GM18502 (cell line): ENCODE measurements around the gene KDM2A.
"Not testable (repeated sequence)": the region's sequence is repeated elsewhere in the genome, so short reads cannot be mapped to it uniquely, and the experiment has no call there.

Source experiments
- ATAC-seq: cut with Tn5 transposase; IDR thresholded peaks from one replicate; pipeline ENCODE4 v1.9.1; 2021; ENCODE audit warnings: mild to moderate bottlenecking; ENCODE audit not compliant: unreplicated experiment, poor library complexity

The KDM2A gene

GRCh38 chr11:67163006-67163405, 43.9 kb downstream of the KDM2A start:
- ATAC-seq: no peak

GRCh38 chr11:67165623-67166022, 46.6 kb downstream of the KDM2A start:
- ATAC-seq: no peak

- no peak for ATAC-seq
Measured at GRCh38 chr11:67167091-67167490, 48.0 kb downstream of the KDM2A start.

DNA sequence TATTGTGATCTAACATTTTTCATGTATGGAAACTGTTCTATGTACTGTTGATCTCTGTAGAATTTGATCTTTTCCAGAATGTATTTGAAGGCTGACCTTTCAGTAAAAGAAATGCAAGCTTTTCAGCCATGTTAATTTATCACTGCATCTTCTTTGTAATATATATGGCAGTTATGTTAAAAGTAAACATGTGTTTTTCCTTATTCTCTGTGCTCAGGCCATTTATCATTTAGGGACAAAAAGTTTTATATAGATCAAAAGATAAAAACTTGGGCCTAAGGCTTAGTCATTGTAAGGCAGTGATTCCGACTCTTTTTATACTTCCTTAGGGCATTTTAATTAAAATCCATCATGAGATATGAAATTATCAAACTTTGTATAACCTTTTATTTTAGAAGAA, 48.7 kb downstream of the KDM2A start:
- no peak for ATAC-seq

GRCh38 chr11:67168911-67169310, 49.8 kb downstream of the KDM2A start:
- ATAC-seq: not testable (repeated sequence)

- no peak for ATAC-seq
Measured at GRCh38 chr11:67174311-67174710, 55.2 kb downstream of the KDM2A start.

- ATAC-seq: no peak
Measured at GRCh38 chr11:67177399-67178281, 58.6 kb downstream of the KDM2A start.

DNA sequence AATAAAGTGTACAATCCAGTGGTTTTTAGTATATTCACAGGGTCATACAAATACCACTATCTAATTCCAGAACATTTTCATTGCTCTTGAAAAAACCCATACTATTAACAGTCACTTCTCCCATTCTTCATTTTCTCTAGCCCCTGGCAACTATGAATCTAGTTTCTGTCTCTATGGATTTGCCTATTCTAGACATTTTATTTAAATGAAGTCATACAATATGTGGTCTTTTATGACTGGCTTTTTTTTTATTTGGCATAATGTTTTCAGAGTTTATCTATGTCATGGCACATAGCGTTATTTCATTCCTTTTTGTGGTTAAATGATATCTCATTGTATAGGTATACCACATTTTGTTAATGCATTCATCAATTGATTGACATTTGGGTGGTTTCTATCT, 59.4 kb downstream of the KDM2A start:
- no peak for ATAC-seq

DNA sequence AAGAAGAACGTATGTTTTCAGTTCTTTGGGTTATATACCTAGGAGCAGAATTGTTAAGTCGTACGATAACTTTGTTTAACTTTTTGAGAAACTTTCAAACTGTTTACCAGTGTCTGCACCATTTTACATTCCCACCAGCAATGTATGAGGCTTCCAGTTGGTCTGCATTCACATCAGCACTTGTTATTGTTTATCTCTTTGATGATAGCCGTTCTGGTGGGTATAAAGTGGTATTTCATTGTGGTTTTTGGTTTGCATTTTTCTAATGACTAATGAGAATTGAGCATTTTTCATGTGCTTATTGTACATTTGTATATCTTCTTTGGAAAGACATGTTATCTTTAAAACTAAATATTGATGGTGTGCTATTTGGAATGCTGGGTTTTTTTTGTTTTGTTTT, 59.8 kb downstream of the KDM2A start:
- no peak for ATAC-seq

- no peak for ATAC-seq
Measured at GRCh38 chr11:67179892-67180490, 60.9 kb downstream of the KDM2A start.

DNA sequence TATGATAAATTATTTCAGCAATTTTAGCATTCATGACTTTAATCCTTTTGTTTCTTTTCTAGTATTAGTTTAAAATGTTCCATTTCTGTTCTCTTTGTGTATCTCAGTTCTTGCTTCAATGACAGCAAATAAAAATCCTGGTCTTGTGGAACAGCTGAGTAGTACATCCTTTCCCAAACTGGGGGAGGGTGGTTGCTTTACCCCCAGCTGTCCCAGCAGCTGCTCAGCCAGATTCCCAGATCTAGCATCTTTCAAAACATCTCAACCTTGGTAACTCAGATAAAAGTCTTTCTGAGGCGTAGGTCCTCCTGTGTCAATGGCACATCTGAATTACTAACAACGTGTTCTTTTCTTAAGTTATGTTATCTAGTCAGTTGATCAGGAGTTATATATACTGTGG, 75.0 kb downstream of the KDM2A start:
- ATAC-seq: no peak

- ATAC-seq: no peak
Measured at GRCh38 chr11:67195971-67196456, 77.0 kb downstream of the KDM2A start.

- no peak for ATAC-seq
Measured at GRCh38 chr11:67197606-67198005, 78.5 kb downstream of the KDM2A start.

DNA sequence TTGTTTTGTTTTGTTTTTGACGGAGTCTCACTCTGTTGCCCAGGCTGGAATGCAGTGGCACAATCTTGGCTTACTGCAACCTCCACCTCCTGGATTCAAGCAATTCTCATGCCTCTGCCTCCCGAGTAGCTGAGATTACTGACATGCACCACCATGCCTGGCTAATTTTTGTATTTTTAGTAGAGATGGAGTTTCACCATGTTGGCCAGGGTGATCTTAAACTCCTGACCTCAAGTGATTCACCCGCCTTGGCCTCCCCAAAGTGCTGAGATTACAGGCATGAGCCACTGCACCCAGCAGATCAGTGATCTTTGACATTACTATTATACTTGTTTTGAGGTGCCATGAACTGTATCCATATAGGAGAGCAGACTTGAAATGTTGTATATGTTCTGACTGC, 79.7 kb downstream of the KDM2A start:
- not testable (repeated sequence) for ATAC-seq

DNA sequence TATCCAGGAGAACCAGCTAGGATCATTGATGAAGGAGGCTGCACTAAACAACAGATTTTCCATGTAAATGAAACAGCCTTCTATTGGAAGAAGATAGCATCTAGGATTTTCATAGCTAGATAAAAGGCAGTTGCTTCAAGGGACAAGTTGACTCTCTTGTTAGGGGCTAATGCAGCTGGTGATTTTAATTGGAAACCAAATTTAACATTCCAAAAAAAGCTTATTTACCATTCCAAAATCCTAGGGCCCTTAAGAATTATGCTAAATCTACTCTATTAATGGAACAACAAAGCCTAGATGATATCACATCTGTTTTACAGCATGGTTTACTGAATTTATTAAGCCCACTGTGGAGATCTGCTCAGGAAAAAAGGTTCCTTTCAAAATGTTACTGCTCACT, 80.7 kb downstream of the KDM2A start:
- ATAC-seq: no peak

DNA sequence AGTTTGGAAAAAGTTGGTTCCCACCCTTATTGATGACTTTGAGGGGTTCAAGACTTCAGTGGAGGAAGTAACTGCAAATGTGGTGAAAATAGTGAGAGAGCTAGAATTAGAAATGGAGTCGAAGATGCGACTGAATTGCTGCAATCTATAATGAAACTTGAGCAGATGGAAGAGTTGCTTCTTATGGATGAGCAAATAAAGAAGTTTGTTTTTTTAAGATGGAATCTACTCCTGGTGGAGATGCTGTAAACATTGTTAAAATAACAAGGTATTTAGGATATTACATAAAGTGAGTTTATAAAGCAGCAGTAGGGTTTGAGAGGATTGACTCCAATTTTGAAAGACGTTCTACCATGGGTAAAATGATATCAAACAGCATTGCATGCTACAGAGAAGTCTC, 83.0 kb downstream of the KDM2A start:
- no peak for ATAC-seq

DNA sequence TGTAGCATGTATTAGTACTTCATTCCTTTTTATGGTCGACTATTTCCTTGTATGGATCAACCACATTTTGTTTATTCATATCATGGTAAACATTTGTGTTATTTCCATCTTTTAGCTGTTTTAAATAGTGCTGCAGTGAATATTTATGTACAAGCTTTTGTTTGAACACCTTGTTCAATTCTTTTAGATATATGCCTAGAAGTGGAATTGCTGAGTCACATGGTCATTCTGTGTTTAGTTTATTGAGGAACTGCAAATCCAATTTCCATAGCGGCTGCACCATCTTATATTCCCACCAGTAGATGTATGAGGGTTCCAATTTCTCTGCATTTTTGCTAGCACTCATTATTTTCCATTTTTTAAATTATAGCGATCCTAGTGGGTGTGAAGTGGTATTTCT, 85.8 kb downstream of the KDM2A start:
- no peak for ATAC-seq

GRCh38 chr11:67209222-67209621, 90.2 kb downstream of the KDM2A start:
- not testable (repeated sequence) for ATAC-seq

DNA sequence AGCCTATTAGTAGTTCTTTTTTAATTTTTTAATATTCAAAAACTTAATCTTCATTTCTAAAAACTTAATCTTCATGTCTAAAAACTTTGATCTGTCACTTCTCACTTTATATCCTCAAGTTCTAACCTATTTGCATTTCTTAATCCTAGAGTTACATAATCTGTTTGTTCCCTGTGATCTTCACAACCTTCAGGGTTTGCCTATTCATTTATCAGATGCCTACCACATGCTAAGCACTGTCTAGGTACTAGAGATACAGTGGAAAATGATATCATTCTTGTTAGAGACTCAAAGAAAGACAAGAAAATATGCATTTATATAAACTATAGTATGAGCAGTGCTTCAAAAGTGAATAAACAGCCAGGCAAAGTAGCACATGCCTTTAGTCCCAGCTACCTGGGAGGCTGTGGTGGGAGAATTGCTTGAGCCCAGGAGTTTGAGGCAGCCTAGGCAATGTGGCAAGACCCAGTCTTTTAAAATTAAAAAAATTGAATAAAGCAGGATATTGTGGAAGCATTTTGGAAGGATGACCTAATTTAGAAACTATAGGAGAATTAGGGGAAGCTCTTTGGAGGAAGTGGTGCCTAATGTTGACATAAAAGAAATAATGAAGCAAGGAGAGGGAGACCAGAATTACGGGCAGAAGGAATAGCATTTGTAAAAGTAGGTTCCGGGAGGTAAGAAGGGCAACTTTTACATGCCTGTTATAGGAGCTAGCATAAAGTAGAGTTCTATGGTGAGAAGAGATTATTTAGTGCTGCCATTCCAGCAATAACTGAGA, 92.8 kb downstream of the KDM2A start:
- no peak for ATAC-seq

DNA sequence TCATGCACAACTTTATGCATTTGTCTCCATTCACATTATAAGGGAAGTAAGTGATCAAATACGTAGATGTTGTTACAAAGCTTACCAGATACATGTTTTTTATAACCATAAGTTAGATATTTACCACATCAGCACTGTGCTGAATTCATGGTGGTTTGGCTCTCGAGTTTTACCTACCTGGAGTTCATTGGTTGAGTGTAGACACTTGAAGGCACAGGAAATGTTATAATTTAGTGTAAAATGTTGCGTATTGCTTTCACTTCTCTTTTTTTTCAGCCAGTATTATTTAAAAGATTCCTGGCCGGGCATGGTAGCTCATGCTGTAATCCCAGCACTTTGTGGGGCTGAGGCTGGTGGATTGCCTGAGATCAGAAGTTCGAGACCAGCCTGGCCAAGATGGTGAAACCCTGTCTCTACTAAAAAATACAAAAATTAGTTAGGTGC, 94.1 kb downstream of the KDM2A start:
- ATAC-seq: no peak

DNA sequence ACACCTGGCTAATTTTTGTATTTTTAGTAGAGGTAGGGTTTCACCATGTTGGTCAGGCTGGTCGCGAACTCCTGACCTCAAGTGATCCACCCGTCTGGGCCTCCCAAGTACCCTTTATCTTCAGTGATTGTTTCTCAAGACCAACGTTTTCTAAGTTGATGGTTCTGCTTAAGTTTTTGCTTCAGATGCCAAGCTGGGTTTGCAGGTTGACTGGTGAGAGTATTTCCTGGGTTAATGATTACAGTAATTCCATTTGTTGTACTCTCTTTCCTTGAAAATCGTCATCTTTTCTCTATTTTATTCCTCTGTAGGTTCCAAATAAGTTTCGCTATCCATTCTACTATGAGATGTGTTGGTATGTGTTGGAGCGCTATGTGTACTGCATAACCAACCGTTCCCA, 108.7 kb downstream of the KDM2A start:
- ATAC-seq: no peak
